OCI-M2 (cell line): ENCODE measurements around the gene EXOSC5.
"Not testable (repeated sequence)": the region's sequence is repeated elsewhere in the genome, so short reads cannot be mapped to it uniquely, and the experiment has no call there.

Experiments
- DNase-seq: peaks from one replicate; lab custom pipeline; 2025; ENCODE audit not compliant: unreplicated experiment; lab: John Stamatoyannopoulos, UW

Gene EXOSC5

GRCh38 chr19:41351339-41352245 is 45.6 kb downstream of the EXOSC5 start:
- DNase-seq = no peak

DNA sequence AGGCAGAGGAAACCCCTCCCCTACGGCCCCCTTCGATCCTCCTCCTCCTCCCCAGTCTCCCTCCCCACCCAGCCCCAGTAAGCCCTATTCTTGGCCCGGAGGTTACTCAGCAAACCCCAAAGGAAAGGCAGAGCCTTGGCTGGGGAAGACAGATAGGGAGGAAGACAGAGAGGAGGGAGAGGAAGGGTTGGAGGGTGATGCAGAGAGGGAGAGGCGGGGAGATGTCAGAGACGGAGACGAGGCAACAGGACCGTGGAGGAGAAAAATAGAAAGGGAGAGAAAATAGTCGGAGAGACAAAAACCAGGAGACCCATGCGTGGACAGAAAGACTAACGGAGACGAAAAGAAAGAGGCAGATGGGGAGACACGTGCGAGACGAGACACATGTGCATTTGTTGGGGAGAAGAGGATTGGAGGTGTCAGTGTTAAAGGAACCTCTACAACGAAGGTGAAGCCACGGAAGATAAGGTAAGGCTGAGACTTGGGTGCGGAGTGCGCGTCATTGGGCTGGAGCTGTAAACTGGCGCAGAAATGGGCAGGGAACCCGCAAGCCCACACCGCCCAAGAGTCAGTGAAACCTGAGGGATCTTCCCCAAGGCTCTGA is 46.3 kb downstream of the EXOSC5 start:
- DNase-seq = no peak

GRCh38 chr19:41346916-41347315 is 50.2 kb downstream of the EXOSC5 start:
- DNase-seq = not testable (repeated sequence)

- no peak for DNase-seq
Measured at GRCh38 chr19:41344162-41344561, 53.0 kb downstream of the EXOSC5 start.

DNA sequence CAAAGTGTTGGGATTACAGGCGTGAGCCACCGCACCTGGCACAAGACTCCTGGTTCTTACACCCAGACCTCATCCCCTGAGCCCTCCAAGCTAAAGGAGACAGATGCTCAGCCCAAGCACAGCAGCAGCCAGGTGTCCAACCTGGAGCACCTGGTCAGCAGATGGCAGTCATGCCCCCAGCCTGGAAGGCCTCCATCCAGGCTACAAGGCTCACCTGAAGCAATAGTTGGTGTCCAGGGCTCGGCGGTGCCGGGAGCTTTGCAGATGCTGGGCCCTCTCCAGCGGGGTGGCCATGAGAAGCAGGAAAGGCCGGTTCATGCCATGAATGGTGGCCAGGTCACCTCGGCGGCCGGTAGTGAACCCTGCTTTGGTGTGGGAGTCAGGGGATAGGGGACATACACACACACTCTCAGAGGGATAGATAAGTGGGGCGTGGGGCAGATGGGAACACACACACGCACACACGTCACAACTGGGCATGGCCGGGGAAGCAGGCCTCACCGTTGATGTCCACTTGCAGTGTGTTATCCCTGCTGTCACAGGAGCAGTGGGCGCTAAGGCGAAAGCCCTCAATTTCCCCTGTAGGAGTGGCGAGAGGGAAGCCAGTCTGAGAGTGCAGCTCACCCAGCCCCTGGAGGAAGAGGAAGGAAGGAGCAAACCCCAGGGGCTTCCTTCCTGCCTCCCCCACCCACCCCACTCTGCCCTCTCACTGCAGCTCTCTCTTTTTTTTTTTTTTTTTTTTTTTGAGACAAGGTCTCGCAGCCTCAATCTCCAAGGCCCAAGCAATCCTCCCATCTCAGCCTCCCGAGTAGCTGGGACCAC is 55.3 kb downstream of the EXOSC5 start:
- no peak for DNase-seq

DNA sequence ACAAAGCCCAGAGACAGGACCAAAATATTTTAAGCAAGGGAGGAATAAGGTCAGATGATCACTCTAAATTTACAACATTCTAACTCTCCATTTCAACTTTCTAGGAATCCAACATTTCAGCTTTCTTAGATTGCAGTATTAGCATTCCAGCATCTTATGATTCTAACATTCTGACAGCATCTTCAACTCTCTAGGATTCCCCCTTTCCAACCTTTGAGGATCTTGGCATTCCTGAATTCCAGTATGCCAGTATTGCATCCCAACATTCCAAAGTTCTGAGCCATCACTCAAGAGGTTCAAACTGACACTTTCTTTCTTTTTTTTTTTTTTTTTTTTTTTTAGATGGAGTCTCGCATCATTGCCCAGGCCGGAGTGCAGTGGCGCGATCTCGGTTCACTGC is 57.2 kb downstream of the EXOSC5 start:
- no peak for DNase-seq
